Measurements from ENCODE around the gene GRM1.

GRM1 gene

GRCh38 chr6:146028851-146029572, at the start of gene GRM1:
Gene GRM1, plus strand, starts transcription at chr6:146029062. Its CDS starts 456 bp downstream, at chr6:146029518.
- peak; percentile 42 for DNase-seq

GRCh38 chr6:146009338-146009737, 19.5 kb upstream of the GRM1 start:
- DNase-seq, result no peak

- DNase-seq, result no peak
These were observed 14.6 kb upstream of the GRM1 start for GRCh38 chr6:146014233-146014632.

- no peak for DNase-seq
These were observed 11.2 kb upstream of the GRM1 start for GRCh38 chr6:146017672-146018071.

GRCh38 chr6:146026873-146027272, 2.0 kb upstream of the GRM1 start:
- DNase-seq, result no peak

- peak; percentile 82 for DNase-seq
These were observed 1.1 kb upstream of the GRM1 start for GRCh38 chr6:146027586-146028251.

GRCh38 chr6:146028252-146028795, 538 bp upstream of the GRM1 start:
- DNase-seq, result peak; percentile 50

GRCh38 chr6:146029573-146030184, 817 bp downstream of the GRM1 start:
- no peak for DNase-seq

- no peak for DNase-seq
These were observed 3.5 kb downstream of the GRM1 start for GRCh38 chr6:146032387-146032786.

- DNase-seq, result no peak
These were observed 11.5 kb downstream of the GRM1 start for GRCh38 chr6:146040360-146040759.

GRCh38 chr6:146041282-146041681, 12.4 kb downstream of the GRM1 start:
- peak; percentile 65 for DNase-seq

GRCh38 chr6:146047371-146047770, 18.5 kb downstream of the GRM1 start:
- DNase-seq, result peak; percentile 20

GRCh38 chr6:146050168-146050567, 21.3 kb downstream of the GRM1 start:
- no peak for DNase-seq

GRCh38 chr6:146056506-146056905, 27.6 kb downstream of the GRM1 start:
- DNase-seq, result no peak

- DNase-seq, result no peak
These were observed 36.8 kb downstream of the GRM1 start for GRCh38 chr6:146065690-146066089.

GRCh38 chr6:146066506-146066905, 37.6 kb downstream of the GRM1 start:
- no peak for DNase-seq

- no peak for DNase-seq
These were observed 42.9 kb downstream of the GRM1 start for GRCh38 chr6:146071781-146072180.

GRCh38 chr6:146077992-146078391, 49.1 kb downstream of the GRM1 start:
- no peak for DNase-seq

GRCh38 chr6:146087386-146087785, 58.5 kb downstream of the GRM1 start:
- no peak for DNase-seq

- DNase-seq, result no peak
These were observed 61.6 kb downstream of the GRM1 start for GRCh38 chr6:146090474-146090873.

GRCh38 chr6:146092961-146093686, 64.3 kb downstream of the GRM1 start:
- DNase-seq, result no peak

- no peak for DNase-seq
These were observed 66.6 kb downstream of the GRM1 start for GRCh38 chr6:146095481-146095880.

GRCh38 chr6:146097586-146097985, 68.7 kb downstream of the GRM1 start:
- no peak for DNase-seq
